ENCODE data around the gene P2RX2. TPM values are rescaled to one million over a fixed set of nuclear protein-coding genes. Genes with fewer than 3 reads are reported as not detected.

The P2RX2 gene
- total and polyA plus RNA-seq, 2 of the 4 experiments (the other 2 are of a cell fraction): not detected

- dilution Hi-C loops (cut with HindIII; ENCODE audit: low sequenced_read_pairs, unreplicated experiment) (no loop called here), intact Hi-C loops (cut with micrococcal nuclease) (no loop called here), in situ Hi-C loops (cut with MboI; ENCODE audit: low sequenced_read_pairs) (no loop called here)
- Histone ChIP-seq H3K4me1 (ENCODE audit: control insufficient read depth, insufficient read depth, low read length) (no peaks in the 10 kb centered on the region), H2BK120ac (ENCODE audit: low read depth, low read length) (no peak overlapping the region), H3K14ac (replicated peaks; ENCODE audit: low read depth, low read length) (no peak overlapping the region), H3K79me1 (ENCODE audit: low read depth in 1 of 2, low read length in 2 of 2) (no peaks in the 10 kb centered on the region), H2BK20ac (ENCODE audit: low read depth, low read length) (no peak overlapping the region), H3K4me2 (ENCODE audit: low read depth, low read length) (no peak overlapping the region), H3K27me3 (ENCODE audit: control insufficient read depth, insufficient read depth, low read length) (no peaks in the 10 kb centered on the region), H3K4ac (ENCODE audit: low read depth, low read length) (no peak overlapping the region), H3K9me3 (ENCODE audit: control insufficient read depth, insufficient read depth, low read length) (no peaks in the 10 kb centered on the region), H3K36me3 (ENCODE audit: control insufficient read depth, insufficient read depth, low read length) (peaks cover 24% of the 10 kb centered on the region), H3K9me1 (ENCODE audit: insufficient read depth, low read length) (no peaks in the 10 kb centered on the region), H3K27ac (ENCODE audit: insufficient read depth, low read length) (no peak overlapping the region), H3K56ac (ENCODE audit: extremely low read depth, insufficient read depth, low read length) (no peak overlapping the region), H3K9ac (ENCODE audit: low read depth, low read length) (no peak overlapping the region), H3K4me3 (ENCODE audit: insufficient read depth, low read depth, low read length) (no peak overlapping the region), H3K18ac (ENCODE audit: low read depth, low read length) (no peak overlapping the region), H2AK5ac (ENCODE audit: low read depth, low read length) (no peak overlapping the region), H2BK5ac (ENCODE audit: low read depth, low read length, poor library complexity, severe bottlenecking) (no peak overlapping the region), H4K8ac (ENCODE audit: low read depth in 2 of 2, low read length in 2 of 2) (no peak overlapping the region), H4K5ac (ENCODE audit: low read depth, low read length) (no peak overlapping the region), H4K91ac (ENCODE audit: insufficient read depth, low read depth, low read length) (no peak overlapping the region), H4K20me1 (ENCODE audit: insufficient read depth, low read length) (no peaks in the 10 kb centered on the region), H2AK9ac (replicated peaks; ENCODE audit: low read depth, low read length, poor library complexity) (no peak overlapping the region), H3K23ac (ENCODE audit: low read depth, low read length) (no peak overlapping the region), H2BK15ac (ENCODE audit: low read depth, low read length) (no peak overlapping the region), H2AFZ (replicated peaks; ENCODE audit: low read length, poor library complexity) (no peak overlapping the region)
- TF ChIP-seq ELK1 (IDR thresholded peaks at IDR 0.05; ENCODE audit: borderline replicate concordance, low read depth, low read length) (no peak), POLR2A (IDR thresholded peaks at IDR 0.05; ENCODE audit: low read depth, low read length) (no peak), RCOR1 (IDR thresholded peaks at IDR 0.05; ENCODE audit: insufficient replicate concordance, low read length) (no peak), USF2 (IDR thresholded peaks at IDR 0.05; ENCODE audit: low read depth, low read length) (no peak), MAFK (IDR thresholded peaks at IDR 0.05; ENCODE audit: low read depth, low read length) (no peak)
- TF ChIP-seq, protein P1, sequence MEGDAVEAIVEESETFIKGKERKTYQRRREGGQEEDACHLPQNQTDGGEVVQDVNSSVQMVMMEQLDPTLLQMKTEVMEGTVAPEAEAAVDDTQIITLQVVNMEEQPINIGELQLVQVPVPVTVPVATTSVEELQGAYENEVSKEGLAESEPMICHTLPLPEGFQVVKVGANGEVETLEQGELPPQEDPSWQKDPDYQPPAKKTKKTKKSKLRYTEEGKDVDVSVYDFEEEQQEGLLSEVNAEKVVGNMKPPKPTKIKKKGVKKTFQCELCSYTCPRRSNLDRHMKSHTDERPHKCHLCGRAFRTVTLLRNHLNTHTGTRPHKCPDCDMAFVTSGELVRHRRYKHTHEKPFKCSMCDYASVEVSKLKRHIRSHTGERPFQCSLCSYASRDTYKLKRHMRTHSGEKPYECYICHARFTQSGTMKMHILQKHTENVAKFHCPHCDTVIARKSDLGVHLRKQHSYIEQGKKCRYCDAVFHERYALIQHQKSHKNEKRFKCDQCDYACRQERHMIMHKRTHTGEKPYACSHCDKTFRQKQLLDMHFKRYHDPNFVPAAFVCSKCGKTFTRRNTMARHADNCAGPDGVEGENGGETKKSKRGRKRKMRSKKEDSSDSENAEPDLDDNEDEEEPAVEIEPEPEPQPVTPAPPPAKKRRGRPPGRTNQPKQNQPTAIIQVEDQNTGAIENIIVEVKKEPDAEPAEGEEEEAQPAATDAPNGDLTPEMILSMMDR (conservative IDR thresholded peaks at IDR 0.05; ENCODE audit: low read depth, low read length): no peak
- ATAC-seq (ENCODE audit: low read depth): no peak
- POLR2A ChIA-PET (ENCODE audit: unreplicated experiment): no interaction called here
- BruUV-seq (replicated peaks): no TSS peak
- DNase-seq: no peak
- 48% methylated on average over 10 of the region's 24 CpGs; no CpG with 5 or more reads in 1 of the 2 experiments for WGBS, 2 experiments (ENCODE audit: extremely low coverage in 2 of 2, insufficient read length in 1 of 2)
- CTCF ChIA-PET: no interaction called here
These were observed 36.5 kb upstream of the P2RX2 start for GRCh38 chr12:132582058-132582420.

Data from IMR-90 (cell line).